SK-N-SH (cell line): ENCODE results near the gene SF3A1. TPM values are rescaled to one million over a fixed set of nuclear protein-coding genes. Genes with fewer than 3 reads are reported as not detected.

Experiments
- CTCF ChIA-PET: fragments of 300-600, 350-600 bp; formaldehyde crosslinking; extraction: SDS; loops from one replicate; lab custom pipeline; 2021; lab: Yijun Ruan, JAX
- POLR2A ChIA-PET: fragments of 350-600 bp; sonication (Branson Sonifier 250); formaldehyde crosslinking; extraction: SDS; loops from one replicate; lab custom pipeline; 2020; ENCODE audit warnings: antibody characterized with exemption, inconsistent platforms; lab: Yijun Ruan, JAX
- DNase-seq: peaks from one replicate; pipeline ENCODE4 v3.0.0; 2012
- H2AFZ ChIP-seq: fragments of 200-600 bp; sonication (generic); 2 replicates; pipeline ENCODE4 v1.8.1; 2016; ENCODE audit warnings: antibody characterized with exemption, mild to moderate bottlenecking, low read depth
- H3F3A ChIP-seq: fragments of 200-600 bp; sonication (generic); replicated peaks from 2 replicates; pipeline ENCODE3; 2016; ENCODE audit warnings: antibody characterized with exemption, mild to moderate bottlenecking; ENCODE audit not compliant: insufficient read depth
- H3K27ac ChIP-seq, 2 experiments: fragments of 200-500 bp in 1 of 2; fragments of 200-600 bp in 1 of 2; sonication (Bioruptor generic) in 1 of 2; sonication (generic), shearing (Covaris generic) in 1 of 2; 2 replicates each; pipeline versions ENCODE4 v1.5.1 to v1.6.1; 2014 to 2016; ENCODE audit warnings: low read depth in 2 of 2, inconsistent platforms in 1 of 2, low read length in 1 of 2, mild to moderate bottlenecking in 1 of 2, mixed read lengths in 1 of 2
- H3K27me3 ChIP-seq: fragments of 200-600 bp; sonication (generic), shearing (Covaris generic); 2 replicates; pipeline ENCODE4 v1.6.1; 2016; ENCODE audit warnings: mixed run types; ENCODE audit not compliant: insufficient read depth
- H3K36me3 ChIP-seq, 2 experiments: fragments of 200-500 bp in 1 of 2; fragments of 200-600 bp in 1 of 2; sonication (Bioruptor generic) in 1 of 2; sonication (generic) in 1 of 2; replicated peaks in 1 of 2; 2 replicates each; pipeline versions ENCODE3 to v1.5.1; 2014 to 2016; ENCODE audit warnings: low read length in 1 of 2, mild to moderate bottlenecking in 1 of 2; ENCODE audit not compliant: insufficient read depth in 2 of 2, control insufficient read depth in 1 of 2
- H3K4me1 ChIP-seq, 2 experiments: fragments of 200-500 bp in 1 of 2; fragments of 200-600 bp in 1 of 2; sonication (Bioruptor generic) in 1 of 2; sonication (generic), shearing (Covaris generic) in 1 of 2; 2 replicates each; pipeline versions ENCODE4 v1.5.1 to v1.6.1; 2014 to 2016; ENCODE audit warnings: low read depth in 1 of 2, low read length in 1 of 2, mixed run types in 1 of 2; ENCODE audit not compliant: insufficient read depth in 2 of 2, control insufficient read depth in 1 of 2
- H3K4me2 ChIP-seq: fragments of 200-600 bp; sonication (generic), shearing (Covaris generic); 2 replicates; pipeline ENCODE4 v1.6.1; 2017; ENCODE audit warnings: mixed run types
- H3K4me3 ChIP-seq, 2 experiments: fragments of 200-500 bp in 1 of 2; fragments of 200-600 bp in 1 of 2; sonication (Bioruptor generic) in 1 of 2; sonication (generic), shearing (Covaris generic) in 1 of 2; 2 replicates each; pipeline versions ENCODE4 v1.5.1 to v1.8.1; 2014 to 2016; ENCODE audit warnings: low read depth in 2 of 2, inconsistent platforms in 1 of 2, low read length in 1 of 2, mild to moderate bottlenecking in 1 of 2, mixed read lengths in 1 of 2, moderate library complexity in 1 of 2
- H3K79me2 ChIP-seq: fragments of 200-600 bp; sonication (generic); 2 replicates; pipeline ENCODE4 v1.8.1; 2017; ENCODE audit warnings: mild to moderate bottlenecking; ENCODE audit not compliant: insufficient read depth
- H3K9ac ChIP-seq: fragments of 200-600 bp; sonication (generic); 2 replicates; pipeline ENCODE4 v1.6.1; 2017; ENCODE audit warnings: mixed run types
- H3K9me2 ChIP-seq: fragments of 200-600 bp; sonication (generic); 2 replicates; pipeline ENCODE4 v1.6.1; 2017; ENCODE audit warnings: mixed run types
- H3K9me3 ChIP-seq: fragments of 200-600 bp; sonication (generic); 2 replicates; pipeline ENCODE4 v1.6.1; 2017; ENCODE audit warnings: mixed run types, mild to moderate bottlenecking, moderate library complexity
- H4K20me1 ChIP-seq: fragments of 200-600 bp; sonication (generic); 2 replicates; pipeline ENCODE4 v1.6.1; 2017; ENCODE audit warnings: mild to moderate bottlenecking, mixed run types; ENCODE audit not compliant: insufficient read depth
- GATA2 ChIP-seq: sonication (generic); formaldehyde crosslinking; IDR thresholded peaks from 2 replicates; pipeline ENCODE4 v1.5.0; 2020; ENCODE audit warnings: mild to moderate bottlenecking, missing genetic modification reagents
- MEF2A ChIP-seq: IDR thresholded peaks from 2 replicates; pipeline ENCODE4 v1.4.0; 2012; ENCODE audit warnings: low read depth, borderline replicate concordance
- NFIC ChIP-seq: IDR thresholded peaks from 2 replicates; pipeline ENCODE4 v1.4.0; 2012; ENCODE audit warnings: borderline replicate concordance
- POLR2AphosphoS5 ChIP-seq: IDR thresholded peaks from 2 replicates; pipeline ENCODE4 v1.6.1; 2012; ENCODE audit warnings: low read depth, low read length
- RFX5 ChIP-seq: IDR thresholded peaks from 2 replicates; pipeline ENCODE4 v1.6.1; 2012; ENCODE audit warnings: mild to moderate bottlenecking, improper control_type of control experiment, low read length
- SMC3 ChIP-seq: IDR thresholded peaks from 2 replicates; pipeline ENCODE4 v1.6.1; 2012; ENCODE audit warnings: low read depth, low read length, improper control_type of control experiment
- TAF1 ChIP-seq: IDR thresholded peaks from 2 replicates; pipeline ENCODE4 v1.6.1; 2012; ENCODE audit warnings: low read depth, mild to moderate bottlenecking, low read length, moderate library complexity, borderline replicate concordance
- TEAD4 ChIP-seq: IDR thresholded peaks from 2 replicates; pipeline ENCODE4 v1.4.0; 2012; ENCODE audit warnings: mild to moderate bottlenecking, borderline replicate concordance; ENCODE audit not compliant: insufficient read depth
- YY1 ChIP-seq: IDR thresholded peaks from 2 replicates; pipeline ENCODE4 v1.4.0; 2012; ENCODE audit warnings: low read depth, mild to moderate bottlenecking
- WGBS: methylation state at CpG from one replicate; pipeline ENCODE4 v1.1.6; 2017; ENCODE audit warnings: low lambda C conversion rate; 5-methylcytosine and 5-hydroxymethylcytosine counted together
- polyA plus RNA-seq, 3 experiments: library from polyadenylated mRNA; depleted of rRNA; stranded (reverse); fragments of >200 nt; gene quantifications; 2 replicates each; pipeline ENCODE4 v1.2.3, GENCODE V29; 2012
- TF ChIP-seq, protein P1 (sequence below): IDR thresholded peaks from 2 replicates; pipeline ENCODE4 v1.6.1; 2012; ENCODE audit warnings: mild to moderate bottlenecking, low read depth, low read length, moderate library complexity

SF3A1 gene
- polyA plus RNA-seq, 1 of the 3 experiments (the other 2 are of a cell fraction) = 75.2 TPM

DNA sequence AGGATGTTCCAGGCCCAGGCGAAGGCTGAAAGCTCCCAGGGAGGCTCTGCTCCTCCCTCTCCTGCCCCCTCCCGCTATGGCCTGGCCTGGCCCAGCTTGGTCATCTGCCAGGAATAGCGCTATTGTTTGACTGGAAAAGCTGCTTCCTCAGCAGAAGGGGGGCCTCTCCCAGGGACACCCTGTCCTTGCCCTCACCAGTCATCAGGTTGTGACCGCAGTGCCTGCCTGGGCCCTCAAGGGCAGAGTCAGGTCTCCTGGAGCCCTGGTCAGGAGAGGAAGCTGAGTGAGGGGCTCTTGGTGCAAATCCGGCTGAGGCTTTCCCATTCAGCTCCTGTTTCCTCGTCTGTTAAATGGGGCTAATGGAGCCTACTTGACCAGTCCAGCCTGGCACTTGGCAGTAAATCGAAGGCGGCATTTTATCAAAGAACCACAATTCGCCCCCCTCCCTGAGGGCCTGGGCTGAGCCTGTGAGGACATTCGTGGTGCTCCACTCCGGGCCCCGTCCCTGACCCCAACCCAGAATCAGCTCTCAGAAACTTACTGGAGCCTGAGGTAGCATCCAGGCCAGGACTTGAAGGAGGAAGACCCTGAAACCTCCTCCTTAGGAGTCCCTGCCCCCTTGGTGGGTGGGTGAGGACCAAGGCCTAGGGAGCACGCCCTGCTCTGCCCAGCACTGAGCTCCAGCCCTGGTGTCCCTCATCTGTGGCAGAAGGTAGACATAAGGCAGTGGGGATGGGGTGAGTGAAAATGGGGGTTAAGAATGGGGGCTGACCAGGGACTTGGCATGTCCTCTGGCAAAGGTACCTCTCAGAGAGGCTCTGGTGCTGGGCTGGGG is 65.4 kb downstream of the SF3A1 start:
- Histone ChIP-seq H3K36me3 (peaks cover 0 to 37% of the 10 kb centered on the region in 2 experiments), H3K9ac (no peak overlapping the region), H3K27me3 (no peaks in the 10 kb centered on the region), H3K4me3 (no peak overlapping the region), H3K79me2 (no peaks in the 10 kb centered on the region), H3K9me2 (no peaks in the 10 kb centered on the region), H3K27ac (peak overlapping the region; percentile 39 to 69), H3K4me2 (no peak overlapping the region), H4K20me1 (peaks cover 4% of the 10 kb centered on the region; the same call in 1 of the 2 replicates), H2AFZ (no peak overlapping the region), H3K9me3 (no peaks in the 10 kb centered on the region), H3K4me1 (peaks cover 16 to 30% of the 10 kb centered on the region in 2 experiments; a peak in 2 of 4 replicates), H3F3A (peaks cover 17% of the 10 kb centered on the region)
- 75% methylated on average over 9 of the region's 13 CpGs for WGBS
- CTCF ChIA-PET = interaction anchor here (0.7 to 12.9 kb wide), 6 partner anchors 11 to 186 kb away, joined by 3 to 228 read pairs (median 17); partner anchors contain the start of genes RNF215 and SEC14L2
- POLR2A ChIA-PET = interaction anchor here (0.7 to 3.5 kb wide), 6 partner anchors 10 to 96 kb away, joined by 3 to 10 read pairs (median 4); partner anchors contain the start of genes CCDC157, RNF215, SF3A1 and TBC1D10A
- TF ChIP-seq NFIC (peak; percentile 52; the same call in 1 of the 2 replicates), GATA2 (CRISPR knock-in tag) (no peak)
- DNase-seq = peak; percentile 67

DNA sequence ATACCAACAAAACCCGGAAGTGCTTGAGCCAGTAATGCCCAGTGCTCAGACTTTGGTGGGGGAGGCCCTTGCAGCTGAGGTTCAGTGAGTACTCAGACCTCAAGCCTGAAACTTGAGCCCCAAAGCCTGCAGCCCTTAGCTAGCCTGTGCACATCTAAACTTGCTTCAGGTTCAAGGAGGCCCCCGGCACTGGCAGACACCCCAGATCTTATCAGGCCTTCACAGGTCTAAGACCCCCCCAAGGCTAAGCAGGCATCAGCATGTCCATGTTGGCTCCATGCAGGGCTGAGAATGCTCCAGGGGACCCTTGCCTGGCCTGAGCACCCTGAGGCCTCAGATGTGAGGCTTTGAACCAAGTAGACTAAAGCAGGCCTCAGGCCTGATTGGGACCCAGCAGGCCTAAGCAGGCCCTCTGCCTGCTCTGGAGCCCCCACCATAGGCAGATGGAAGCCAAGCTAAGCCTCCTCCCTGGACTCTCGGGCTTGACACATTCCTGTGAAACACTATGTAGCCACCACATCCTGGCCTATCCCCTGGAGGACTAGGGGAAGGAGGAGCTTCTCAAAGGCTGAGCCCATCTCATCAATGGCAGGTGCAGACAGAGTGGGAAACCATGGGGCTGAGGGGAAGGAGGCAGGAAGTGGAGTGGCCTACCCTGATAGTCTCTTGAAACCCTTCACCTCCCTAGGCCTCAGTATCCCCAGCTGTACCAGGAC is 66.2 kb downstream of the SF3A1 start:
- WGBS = 36% methylated on average over 2 of the region's 3 CpGs
- POLR2A ChIA-PET = interaction anchor here (0.7 to 3.5 kb wide), 6 partner anchors 12 to 97 kb away, joined by 3 to 10 read pairs (median 5); partner anchors contain the start of genes CCDC157, RNF215, SF3A1 and TBC1D10A
- H2AFZ ChIP-seq = no peak overlapping the region
- H3K9me2 ChIP-seq = no peaks in the 10 kb centered on the region
- TF ChIP-seq TAF1 (no peak), RFX5 (no peak), NFIC (no peak), TEAD4 (no peak), POLR2AphosphoS5 (no peak), SMC3 (no peak), YY1 (no peak), MEF2A (no peak)
- TF ChIP-seq, protein P1, sequence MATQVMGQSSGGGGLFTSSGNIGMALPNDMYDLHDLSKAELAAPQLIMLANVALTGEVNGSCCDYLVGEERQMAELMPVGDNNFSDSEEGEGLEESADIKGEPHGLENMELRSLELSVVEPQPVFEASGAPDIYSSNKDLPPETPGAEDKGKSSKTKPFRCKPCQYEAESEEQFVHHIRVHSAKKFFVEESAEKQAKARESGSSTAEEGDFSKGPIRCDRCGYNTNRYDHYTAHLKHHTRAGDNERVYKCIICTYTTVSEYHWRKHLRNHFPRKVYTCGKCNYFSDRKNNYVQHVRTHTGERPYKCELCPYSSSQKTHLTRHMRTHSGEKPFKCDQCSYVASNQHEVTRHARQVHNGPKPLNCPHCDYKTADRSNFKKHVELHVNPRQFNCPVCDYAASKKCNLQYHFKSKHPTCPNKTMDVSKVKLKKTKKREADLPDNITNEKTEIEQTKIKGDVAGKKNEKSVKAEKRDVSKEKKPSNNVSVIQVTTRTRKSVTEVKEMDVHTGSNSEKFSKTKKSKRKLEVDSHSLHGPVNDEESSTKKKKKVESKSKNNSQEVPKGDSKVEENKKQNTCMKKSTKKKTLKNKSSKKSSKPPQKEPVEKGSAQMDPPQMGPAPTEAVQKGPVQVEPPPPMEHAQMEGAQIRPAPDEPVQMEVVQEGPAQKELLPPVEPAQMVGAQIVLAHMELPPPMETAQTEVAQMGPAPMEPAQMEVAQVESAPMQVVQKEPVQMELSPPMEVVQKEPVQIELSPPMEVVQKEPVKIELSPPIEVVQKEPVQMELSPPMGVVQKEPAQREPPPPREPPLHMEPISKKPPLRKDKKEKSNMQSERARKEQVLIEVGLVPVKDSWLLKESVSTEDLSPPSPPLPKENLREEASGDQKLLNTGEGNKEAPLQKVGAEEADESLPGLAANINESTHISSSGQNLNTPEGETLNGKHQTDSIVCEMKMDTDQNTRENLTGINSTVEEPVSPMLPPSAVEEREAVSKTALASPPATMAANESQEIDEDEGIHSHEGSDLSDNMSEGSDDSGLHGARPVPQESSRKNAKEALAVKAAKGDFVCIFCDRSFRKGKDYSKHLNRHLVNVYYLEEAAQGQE = no peak
- no peaks in the 10 kb centered on the region for H3K27me3 ChIP-seq
- peaks cover 0 to 33% of the 10 kb centered on the region in 2 experiments for H3K36me3 ChIP-seq
- H4K20me1 ChIP-seq = peaks cover 4% of the 10 kb centered on the region; the same call in 1 of the 2 replicates
- no peak overlapping the region for H3K9ac ChIP-seq
- peak overlapping the region in 1 of 2 experiments; percentile 51; a peak in 1 of 4 replicates for H3K4me3 ChIP-seq
- peaks cover 17% of the 10 kb centered on the region for H3F3A ChIP-seq
- H3K4me1 ChIP-seq = peaks cover 16 to 30% of the 10 kb centered on the region in 2 experiments; a peak in 2 of 4 replicates
- no peaks in the 10 kb centered on the region for H3K9me3 ChIP-seq
- no peaks in the 10 kb centered on the region for H3K79me2 ChIP-seq
- H3K27ac ChIP-seq = peak overlapping the region; percentile 39 to 69
- peak overlapping the region; percentile 95 for H3K4me2 ChIP-seq
- CTCF ChIA-PET = interaction anchor here (0.6 to 12.9 kb wide), 9 partner anchors 10 to 185 kb away, joined by 3 to 228 read pairs (median 4); partner anchors contain the start of genes RNF215, SEC14L2 and TBC1D10A
- no peak for DNase-seq
